Small intestine (tissue), 7 donors: ENCODE results near the gene SSU72. TPM values are rescaled to one million over a fixed set of nuclear protein-coding genes. Genes with fewer than 3 reads are reported as not detected.
"Not testable (repeated sequence)": the region's sequence is repeated elsewhere in the genome, so short reads cannot be mapped to it uniquely, and the experiment has no call there.

Experiments
- DNase-seq, 2 donors: peaks; one replicate each; pipeline versions ENCODE4 v3.0.0 to v3.0.0-alpha.2; 2013
- FAIRE-seq: peaks from 2 replicates; lab custom pipeline; 2012; peaks lifted over from hg19 to GRCh38; lab: Jason Lieb, UNC
- H3K27ac ChIP-seq, 3 donors: one replicate each; pipeline ENCODE4 v1.5.1; 2013; ENCODE audit warnings: low read length in 2 of 3, mild to moderate bottlenecking in 2 of 3, control low read depth in 1 of 3, inconsistent platforms in 1 of 3, low read depth in 1 of 3, moderate library complexity in 1 of 3
- H3K27me3 ChIP-seq, 3 donors: one replicate each; pipeline ENCODE4 v1.6.1; 2013; ENCODE audit warnings: low read length in 3 of 3, inconsistent platforms in 1 of 3; ENCODE audit not compliant: control insufficient read depth in 3 of 3, insufficient read depth in 3 of 3
- H3K36me3 ChIP-seq, 3 donors: one replicate each; pipeline ENCODE4 v1.6.1; 2013; ENCODE audit warnings: low read length in 3 of 3, inconsistent platforms in 1 of 3, low read depth in 1 of 3, mild to moderate bottlenecking in 1 of 3, moderate library complexity in 1 of 3; ENCODE audit not compliant: control insufficient read depth in 3 of 3, insufficient read depth in 2 of 3
- H3K4me1 ChIP-seq, 3 donors: one replicate each; pipeline ENCODE4 v1.6.1; 2013; ENCODE audit warnings: low read length in 2 of 3, inconsistent platforms in 1 of 3, low read depth in 1 of 3, mild to moderate bottlenecking in 1 of 3, moderate library complexity in 1 of 3; ENCODE audit not compliant: control insufficient read depth in 3 of 3, insufficient read depth in 2 of 3
- H3K4me3 ChIP-seq, 3 donors: one replicate each; pipeline ENCODE4 v1.5.1; 2013; ENCODE audit warnings: low read length in 3 of 3, control low read depth in 1 of 3, inconsistent platforms in 1 of 3, low read depth in 1 of 3, mild to moderate bottlenecking in 1 of 3, moderate library complexity in 1 of 3
- H3K9me3 ChIP-seq, 2 donors: one replicate each; pipeline ENCODE4 v1.6.1; 2013; ENCODE audit warnings: low read depth in 1 of 2, low read length in 1 of 2; ENCODE audit not compliant: control insufficient read depth in 2 of 2, insufficient read depth in 1 of 2
- WGBS, 3 donors: extraction: QIAGEN DNeasy Blood & Tissue Kit; methylation state at CpG; one replicate each; pipeline ENCODE4 v1.1.7; 2013; 5-methylcytosine and 5-hydroxymethylcytosine counted together
- polyA plus RNA-seq, 4 donors: library from polyadenylated mRNA; stranded (reverse) in 3 of 4; unstranded in 1 of 4; fragments of 200-250 nt in 3 of 4; fragments of 120-200 nt in 1 of 4; gene quantifications; one replicate each; pipeline versions ENCODE4 v1.2.1 to v1.2.3, GENCODE V29; 2013
- donor health status: healthy with polysubstance abuse.
- donor health status: control.
- donor health status: control.
- donor health status: Bipolar disorder and iron deficiency.
- donor health status: healthy.

SSU72 gene
- polyA plus RNA-seq, 4 donors, result 83.9 to 140 (median 124) TPM

GRCh38 chr1:1507305-1507704, 67.4 kb downstream of the SSU72 start:
- no peaks in the 10 kb centered on the region for H3K27me3 ChIP-seq
- 88 to 92% (median 92%) methylated on average over 4 of the region's 4 CpGs for WGBS, 3 donors
- no peak overlapping the region for H3K27ac ChIP-seq
- H3K4me3 ChIP-seq, result no peak overlapping the region
- FAIRE-seq (no peak), DNase-seq (no peak)
- H3K9me3 ChIP-seq, result no peaks in the 10 kb centered on the region
- H3K36me3 ChIP-seq, result no peaks in the 10 kb centered on the region
- peaks cover 0 to 16% (median 0%) of the 10 kb centered on the region in 3 donors for H3K4me1 ChIP-seq

- H3K4me1 ChIP-seq, result peaks cover 0 to 12% (median 0%) of the 10 kb centered on the region in 3 donors
- FAIRE-seq, H3K9me3 ChIP-seq, H3K27me3 ChIP-seq, H3K4me3 ChIP-seq, H3K36me3 ChIP-seq, DNase-seq: not testable (repeated sequence)
- 38 to 74% (median 64%) methylated on average over 5 of the region's 5 CpGs for WGBS, 3 donors
- peak overlapping the region; percentile 38 to 85 (median 60) for H3K27ac ChIP-seq
These were observed 68.9 kb downstream of the SSU72 start for GRCh38 chr1:1505801-1506200.

GRCh38 chr1:1505366-1505798, 69.3 kb downstream of the SSU72 start:
- not testable (repeated sequence) for H3K4me3 ChIP-seq, FAIRE-seq

GRCh38 chr1:1504777-1505365, 69.8 kb downstream of the SSU72 start:
- WGBS, 3 donors, result 7 to 28% (median 21%) methylated on average over 15 to 16 of the region's 16 CpGs
- FAIRE-seq, H3K36me3 ChIP-seq, H3K27me3 ChIP-seq, H3K9me3 ChIP-seq, H3K4me1 ChIP-seq, H3K4me3 ChIP-seq: not testable (repeated sequence)
- H3K27ac ChIP-seq, result peak overlapping the region; percentile 48 to 77 (median 51)
- peak; percentile 67 to 78 for DNase-seq

More at GRCh38 chr1:1505366-1505798, 69.3 kb downstream of the SSU72 start:
- H3K9me3 ChIP-seq, H3K36me3 ChIP-seq, H3K27me3 ChIP-seq, H3K4me1 ChIP-seq: not testable (repeated sequence)
- WGBS, 3 donors, result 8 to 15% (median 14%) methylated on average over 10 to 16 of the region's 22 CpGs
- peak in 1 of 2 donors; percentile 38 for DNase-seq
- H3K27ac ChIP-seq, result peak overlapping the region; percentile 48 to 77 (median 51)

- H3K36me3 ChIP-seq, result peaks cover 9 to 49% (median 10%) of the 10 kb centered on the region in 3 donors
- not testable (repeated sequence) for H3K4me1 ChIP-seq, H3K27ac ChIP-seq, H3K4me3 ChIP-seq, FAIRE-seq, H3K27me3 ChIP-seq, DNase-seq
- H3K9me3 ChIP-seq, result peaks cover 0 to 27% of the 10 kb centered on the region in 2 donors
- 91 to 94% (median 91%) methylated on average over 17 to 18 of the region's 18 CpGs for WGBS, 3 donors
These were observed 79.1 kb downstream of the SSU72 start for GRCh38 chr1:1495461-1495975.

- H3K27me3 ChIP-seq, DNase-seq, FAIRE-seq, H3K27ac ChIP-seq, H3K4me1 ChIP-seq, H3K4me3 ChIP-seq: not testable (repeated sequence)
- 96 to 98% (median 98%) methylated on average over 20 to 22 of the region's 22 CpGs for WGBS, 3 donors
- peaks cover 13 to 60% (median 14%) of the 10 kb centered on the region in 3 donors for H3K36me3 ChIP-seq
- H3K9me3 ChIP-seq, result peaks cover 0 to 29% of the 10 kb centered on the region in 2 donors
These were observed 80.4 kb downstream of the SSU72 start for GRCh38 chr1:1494311-1494710.

Other genes with a start within 250 kb of the SSU72 start
- gene TAS1R3, start 243.6 kb downstream of the SSU72 start, polyA plus RNA-seq, result under 1 TPM; 0.33 to 0.99 (median 0.63) TPM
- gene DVL1, start 225.4 kb downstream of the SSU72 start, polyA plus RNA-seq, result 10 to 100 TPM; 46.7 to 88.8 (median 61.3) TPM
- gene MXRA8, start 216.3 kb downstream of the SSU72 start, polyA plus RNA-seq, result 100 to 1,000 TPM in 1 of 4 donors, 10 to 100 TPM in 1, 1 to 10 TPM in 2; 2.7 to 538 (median 14.7) TPM
- 100 to 1,000 TPM in 3 of 4 donors, 10 to 100 TPM in 1; 88.1 to 382 (median 297) TPM for gene AURKAIP1, start 199.7 kb downstream of the SSU72 start, polyA plus RNA-seq
- gene CCNL2, start 175.5 kb downstream of the SSU72 start, polyA plus RNA-seq, result 100 to 1,000 TPM in 3 of 4 donors, 10 to 100 TPM in 1; 71.9 to 224 (median 198) TPM
- gene MRPL20, start 167.6 kb downstream of the SSU72 start, polyA plus RNA-seq, result 100 to 1,000 TPM; 135 to 221 (median 167) TPM
- 1 to 10 TPM; 1.1 to 1.7 (median 1.5) TPM for gene ANKRD65, start 153.6 kb downstream of the SSU72 start, polyA plus RNA-seq
- 100 to 1,000 TPM in 1 of 4 donors, 10 to 100 TPM in 1, 1 to 10 TPM in 1, under 1 TPM in 1; 0.67 to 122 (median 6.9) TPM for gene VWA1, start 139.2 kb downstream of the SSU72 start, polyA plus RNA-seq
- 1 to 10 TPM in 1 of 4 donors, under 1 TPM in 2, not detected in 1; 0.27 to 1.5 (median 0.66) TPM for gene ATAD3C, start 125.2 kb downstream of the SSU72 start, polyA plus RNA-seq
- 10 to 100 TPM; 17.4 to 34.5 (median 19.4) TPM for gene ATAD3B, start 103.1 kb downstream of the SSU72 start, polyA plus RNA-seq
- gene ATAD3A, start 62.7 kb downstream of the SSU72 start, polyA plus RNA-seq, result 10 to 100 TPM; 16.8 to 42.1 (median 25.0) TPM
- gene TMEM240, start 34.2 kb downstream of the SSU72 start, polyA plus RNA-seq, result 1 to 10 TPM in 3 of 4 donors, not detected in 1; 1.6 to 3.7 (median 1.6) TPM
- 1 to 10 TPM in 2 of 4 donors, under 1 TPM in 2; 0.54 to 2.9 (median 1.5) TPM for gene FNDC10, start 25.3 kb upstream of the SSU72 start, polyA plus RNA-seq
- 100 to 1,000 TPM in 2 of 4 donors, 10 to 100 TPM in 2; 44.7 to 213 (median 116) TPM for gene MIB2, start 40.6 kb upstream of the SSU72 start, polyA plus RNA-seq
- 10 to 100 TPM in 1 of 4 donors, 1 to 10 TPM in 3; 1.2 to 16.5 (median 3.6) TPM for gene MMP23B, start 57.3 kb upstream of the SSU72 start, polyA plus RNA-seq
- 10 to 100 TPM; 24.6 to 61.7 (median 45.1) TPM for gene CDK11B, start 84.1 kb upstream of the SSU72 start, polyA plus RNA-seq
- 10 to 100 TPM; 21.6 to 43.0 (median 34.0) TPM for gene SLC35E2B, start 117.9 kb upstream of the SSU72 start, polyA plus RNA-seq
- gene CDK11A, start 149.5 kb upstream of the SSU72 start, polyA plus RNA-seq, result 100 to 1,000 TPM in 1 of 4 donors, 10 to 100 TPM in 3; 17.3 to 232 (median 48.4) TPM
- gene NADK, start 203.6 kb upstream of the SSU72 start, polyA plus RNA-seq, result 10 to 100 TPM; 56.2 to 84.1 (median 68.9) TPM